HG03097 (cell line): ENCODE data around the gene BTG4.

Experiments
- ATAC-seq: cut with Tn5 transposase; IDR thresholded peaks from one replicate; pipeline ENCODE4 v1.9.1; 2021; ENCODE audit not compliant: unreplicated experiment, low FRiP score

The BTG4 gene

DNA sequence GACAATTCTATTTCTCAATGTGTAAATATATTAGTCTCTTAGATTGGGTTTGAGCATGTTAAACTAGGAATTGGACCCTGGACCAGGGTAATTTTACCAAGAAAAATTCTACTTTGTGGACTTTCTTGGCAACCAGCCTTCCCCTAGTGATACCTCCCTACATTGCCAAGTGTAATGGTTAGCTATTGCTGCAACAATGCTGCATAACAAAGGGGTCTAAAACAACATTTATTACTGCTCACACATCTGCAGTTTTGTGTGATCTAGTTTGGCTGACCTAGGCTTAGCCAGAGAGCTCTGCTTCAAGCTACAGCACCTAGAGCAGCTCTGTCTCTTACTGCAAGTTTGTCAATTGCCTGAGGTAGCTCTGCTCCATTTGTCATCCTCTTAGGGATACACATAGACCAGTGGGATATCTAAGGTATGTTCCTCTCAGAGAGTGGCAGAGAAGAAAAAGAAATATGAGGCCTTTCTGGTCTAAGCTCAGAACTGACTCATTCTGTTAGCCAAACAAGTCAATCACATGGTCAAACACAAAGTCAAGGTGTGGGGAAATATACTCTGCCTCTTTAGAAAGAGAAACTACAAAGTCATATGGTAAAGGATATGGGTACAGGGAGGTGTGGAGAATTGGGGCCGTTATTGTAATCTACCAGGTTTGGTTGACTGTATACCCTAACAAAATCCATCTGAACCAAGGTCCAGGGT, 26.4 kb upstream of the BTG4 start:
- no peak for ATAC-seq

DNA sequence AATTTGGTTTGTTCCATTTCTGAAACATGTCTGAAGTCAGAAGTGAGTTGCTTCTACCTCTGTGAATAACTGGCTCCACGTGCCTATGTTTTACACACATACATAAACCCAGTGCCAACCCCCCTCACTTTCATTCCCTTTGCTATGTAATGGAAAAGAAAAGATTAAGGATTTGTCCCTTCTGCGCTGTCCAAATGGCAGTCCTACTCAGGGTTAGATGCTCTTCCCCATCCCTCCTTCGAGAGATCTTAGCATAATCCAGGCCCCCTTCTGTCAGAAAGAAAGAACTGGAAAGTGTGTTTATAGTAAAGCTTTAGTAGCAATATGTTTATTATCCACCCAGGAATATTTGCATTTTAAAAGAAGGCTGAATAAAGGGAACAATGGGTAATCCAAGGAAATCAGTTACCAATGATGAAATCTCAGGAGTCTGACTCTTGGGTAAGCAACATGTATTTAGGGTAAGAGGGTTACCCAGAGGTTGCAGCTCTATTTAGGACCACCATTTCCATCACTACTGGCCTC, 25.2 kb upstream of the BTG4 start:
- ATAC-seq = no peak

DNA sequence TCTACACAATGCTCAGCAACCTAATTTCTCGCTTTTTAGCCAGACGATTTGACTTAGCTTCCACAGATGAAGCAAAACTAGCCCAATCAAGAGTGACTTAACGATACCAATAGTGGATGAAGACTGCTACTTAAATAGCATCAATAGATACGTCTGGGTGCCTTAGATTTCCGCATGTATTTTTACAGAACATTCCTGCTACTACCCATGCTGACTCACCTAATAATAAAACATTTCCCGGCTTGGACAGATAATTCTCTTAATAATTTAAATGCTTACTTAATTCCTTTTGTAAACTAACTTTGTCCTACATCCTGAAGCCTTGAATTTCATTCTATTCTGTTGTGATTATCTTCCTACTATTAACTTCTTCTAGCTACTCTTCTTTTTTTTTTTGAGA, 23.1 kb upstream of the BTG4 start:
- ATAC-seq = no peak

- no peak for ATAC-seq
These were observed 20.2 kb upstream of the BTG4 start for GRCh38 chr11:111532365-111532709.

DNA sequence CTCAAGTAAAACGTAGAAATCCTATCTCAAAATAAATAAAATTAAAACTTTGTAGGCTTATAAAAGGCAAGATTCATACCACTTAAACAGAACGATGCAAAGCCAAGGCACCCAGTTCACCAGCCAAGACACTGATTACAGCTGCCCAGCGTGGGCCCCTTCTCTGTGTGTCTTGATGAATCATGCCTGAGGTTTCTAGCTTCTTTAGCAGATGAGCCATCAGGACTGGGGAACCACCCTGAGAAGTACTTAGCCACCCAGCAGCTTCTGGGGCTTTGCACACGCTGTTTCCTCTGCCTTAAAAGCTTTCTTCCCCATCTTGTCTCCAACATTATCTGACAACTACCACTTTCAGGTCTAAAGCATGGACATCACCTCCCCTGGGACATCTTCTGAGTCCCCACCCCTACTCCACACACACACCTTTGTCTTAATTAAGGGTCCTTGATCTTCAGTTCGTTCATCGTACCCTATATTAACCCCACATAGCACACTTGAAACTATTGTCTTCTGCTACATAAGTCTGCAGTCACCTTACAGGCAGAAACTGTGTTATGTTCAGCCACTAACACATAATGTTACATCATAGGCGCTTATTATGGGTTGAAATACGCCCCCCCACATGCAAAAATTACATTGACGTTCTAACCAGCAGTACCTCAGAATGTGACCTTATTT, 19.6 kb upstream of the BTG4 start:
- ATAC-seq = no peak

DNA sequence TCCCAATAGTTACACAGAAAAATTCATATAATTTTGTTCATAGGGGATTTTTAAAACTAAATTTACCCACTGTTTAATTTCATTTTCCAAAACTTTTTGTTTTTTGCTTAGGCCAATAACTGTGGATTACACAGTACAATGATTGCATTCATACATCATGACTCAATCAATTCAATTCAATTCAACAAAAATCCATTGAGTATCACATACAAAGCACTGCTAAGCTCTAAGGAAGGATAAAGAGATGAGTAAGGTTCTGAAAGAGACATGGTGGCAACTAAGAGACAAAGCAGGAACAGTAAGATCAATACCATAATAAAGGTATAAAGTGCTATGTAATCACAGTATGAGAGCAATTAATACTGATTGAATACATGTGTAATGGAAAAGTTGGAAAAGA, 18.9 kb upstream of the BTG4 start:
- no peak for ATAC-seq

GRCh38 chr11:111530091-111530490, 17.9 kb upstream of the BTG4 start:
- no peak for ATAC-seq

DNA sequence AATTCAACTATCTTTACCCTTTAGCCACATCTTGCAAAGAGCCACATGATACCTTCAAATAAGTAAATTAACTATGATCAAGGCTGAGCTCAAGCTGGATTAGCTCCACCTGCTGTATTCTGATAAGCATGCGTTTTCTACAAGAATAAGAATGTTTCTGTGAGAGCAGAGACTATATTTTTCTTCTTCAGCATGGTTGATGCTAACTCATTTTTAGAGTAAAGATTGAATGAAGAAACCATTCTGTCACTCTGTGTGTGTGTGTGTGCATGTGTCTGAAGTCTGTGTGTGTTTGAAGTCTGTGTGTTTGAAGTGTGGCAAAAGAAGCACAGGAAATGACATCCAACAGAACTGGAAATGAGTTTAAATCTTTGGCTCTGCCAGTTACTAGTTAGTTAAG, 16.4 kb upstream of the BTG4 start:
- no peak for ATAC-seq

DNA sequence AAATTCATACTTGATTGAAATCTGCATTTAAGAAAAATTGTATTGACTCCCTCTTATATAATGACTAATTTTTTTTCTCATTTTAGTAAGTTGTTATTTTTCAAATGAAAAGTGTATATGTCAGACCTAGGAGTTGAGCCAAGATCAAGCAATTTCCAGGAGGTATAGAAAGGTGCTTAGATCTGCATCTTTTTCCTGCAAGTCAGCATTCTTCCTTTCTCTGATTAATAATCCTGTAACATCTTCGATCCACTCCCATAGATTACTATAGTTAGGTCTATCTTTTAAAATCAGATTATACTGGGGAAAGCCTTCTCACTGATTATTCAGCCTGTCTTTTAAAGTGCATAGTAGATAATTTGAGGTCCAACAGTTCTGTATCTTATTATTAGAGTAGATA, 15.1 kb upstream of the BTG4 start:
- ATAC-seq = no peak

GRCh38 chr11:111526501-111526900, 14.3 kb upstream of the BTG4 start:
- no peak for ATAC-seq

GRCh38 chr11:111525456-111525855, 13.3 kb upstream of the BTG4 start:
- no peak for ATAC-seq

GRCh38 chr11:111524056-111524455, 11.9 kb upstream of the BTG4 start:
- no peak for ATAC-seq

GRCh38 chr11:111523343-111523742, 11.2 kb upstream of the BTG4 start:
- ATAC-seq = no peak

- no peak for ATAC-seq
These were observed 10.2 kb upstream of the BTG4 start for GRCh38 chr11:111522426-111522825.

- ATAC-seq = no peak
These were observed 8.9 kb upstream of the BTG4 start for GRCh38 chr11:111521135-111521534.

- no peak for ATAC-seq
These were observed 8.4 kb upstream of the BTG4 start for GRCh38 chr11:111520560-111520959.

GRCh38 chr11:111518668-111519067, 6.5 kb upstream of the BTG4 start:
- ATAC-seq = no peak

DNA sequence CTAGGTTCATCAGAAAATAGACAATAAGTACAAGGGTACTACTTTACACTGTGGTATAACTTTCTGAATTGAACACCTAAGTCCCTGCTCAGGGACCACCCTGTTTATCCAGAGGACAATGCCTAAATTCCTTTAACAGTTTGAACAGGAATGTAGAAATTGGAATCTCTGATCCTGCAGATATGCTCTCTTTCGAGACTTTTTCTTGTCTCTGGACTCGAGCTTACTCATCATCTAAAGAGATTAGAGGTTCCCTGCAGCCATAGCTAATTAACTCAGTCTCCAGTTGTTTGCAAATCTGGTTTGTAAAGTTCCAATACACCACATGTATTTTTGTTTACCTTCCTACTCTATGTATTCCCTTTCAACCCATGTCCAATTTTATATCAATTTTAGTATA, 3.4 kb upstream of the BTG4 start:
- no peak for ATAC-seq

GRCh38 chr11:111514216-111515031, 2.2 kb upstream of the BTG4 start, which contains the start of gene HOATZ:
TSS of gene HOATZ (plus strand) at chr11:111514778. CDS start at chr11:111514785, 7 bp downstream.
- no peak for ATAC-seq

DNA sequence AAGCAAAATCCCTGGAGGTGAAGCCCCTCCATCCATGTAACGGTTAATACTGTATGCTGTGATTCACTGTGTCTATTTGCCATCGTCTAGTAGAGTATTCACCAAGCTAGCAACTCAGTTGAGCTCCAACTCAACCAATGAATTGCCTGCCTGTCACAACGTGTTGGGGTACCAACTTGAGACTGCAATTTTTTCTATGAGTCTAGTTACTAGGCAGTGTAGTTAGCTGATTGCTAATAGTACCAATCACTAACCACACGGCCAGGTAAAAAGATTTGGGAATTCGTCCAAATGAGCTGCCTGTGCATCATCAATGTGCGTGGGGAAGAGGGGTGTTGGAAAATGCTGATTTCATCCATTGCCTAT, 1.0 kb upstream of the BTG4 start:
- no peak for ATAC-seq

DNA sequence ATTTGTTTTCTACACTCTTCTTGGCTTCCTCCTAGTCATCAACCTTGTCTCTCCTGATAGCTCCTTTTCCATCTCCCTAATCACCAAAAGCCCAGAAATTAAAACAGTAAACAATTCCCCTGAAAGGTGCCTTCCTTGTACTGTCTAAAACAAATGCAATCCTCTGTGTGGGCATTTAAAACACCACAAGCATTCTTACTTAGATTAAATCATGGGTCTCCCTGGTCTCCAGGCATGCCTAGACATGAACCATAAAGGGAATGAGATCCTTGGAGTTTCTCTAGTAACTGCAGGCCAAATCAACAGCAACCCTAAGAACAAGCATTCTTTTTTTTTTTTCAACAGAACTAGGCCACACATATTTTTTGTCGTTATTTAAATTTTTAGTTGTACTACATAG, 1.9 kb downstream of the BTG4 start:
- no peak for ATAC-seq
